Fibroblast of the aortic adventitia (primary cell): ENCODE results near the gene PSME3IP1. TPM values are rescaled to one million over a fixed set of nuclear protein-coding genes. Genes with fewer than 3 reads are reported as not detected.

Experiments
- DNase-seq: peaks from one replicate; pipeline ENCODE4 v3.0.0-alpha.2; 2010; ENCODE audit warnings: low read depth
- H3K4me3 ChIP-seq: 2 replicates; pipeline ENCODE4 v1.5.1; 2011; ENCODE audit warnings: low read depth, mild to moderate bottlenecking, control low read depth, low read length, moderate library complexity
- CTCF ChIP-seq: IDR thresholded peaks from 2 replicates; pipeline ENCODE4 v1.5.1; 2011; ENCODE audit warnings: mild to moderate bottlenecking, low read length, control low read depth, inconsistent platforms; ENCODE audit not compliant: insufficient read depth
- total RNA-seq: library from RNA; depleted of rRNA; stranded (reverse); fragments of >200 nt; gene quantifications from 2 replicates; pipeline ENCODE4 v1.2.3, GENCODE V29; 2012; ENCODE audit warnings: low replicate concordance

Gene PSME3IP1
- total RNA-seq, 1 donor: 71.5 TPM

GRCh38 chr16:57108432-57108831 is 77.4 kb downstream of the PSME3IP1 start:
- H3K4me3 ChIP-seq: no peak overlapping the region
- TF ChIP-seq CTCF: no peak
- no peak for DNase-seq

- TF ChIP-seq CTCF: no peak
- peak; percentile 11 for DNase-seq
- H3K4me3 ChIP-seq: no peak overlapping the region
Observed at GRCh38 chr16:57107321-57107922, 78.4 kb downstream of the PSME3IP1 start.

GRCh38 chr16:57106767-57107166 is 79.1 kb downstream of the PSME3IP1 start:
- no peak for TF ChIP-seq CTCF
- DNase-seq: no peak
- no peak overlapping the region for H3K4me3 ChIP-seq

GRCh38 chr16:57105184-57105583 is 80.7 kb downstream of the PSME3IP1 start:
- no peak for TF ChIP-seq CTCF
- no peak for DNase-seq

GRCh38 chr16:57104706-57105105 is 81.1 kb downstream of the PSME3IP1 start:
- DNase-seq: no peak
- H3K4me3 ChIP-seq: no peak overlapping the region
- no peak for TF ChIP-seq CTCF

More at GRCh38 chr16:57105184-57105583, 80.7 kb downstream of the PSME3IP1 start:
- H3K4me3 ChIP-seq: no peak overlapping the region

GRCh38 chr16:57102888-57103851 is 82.7 kb downstream of the PSME3IP1 start:
- no peak for DNase-seq
- TF ChIP-seq CTCF: no peak
- H3K4me3 ChIP-seq: no peak overlapping the region

Other genes starting within 250 kb of the PSME3IP1 start
- gene CETP, start 224.1 kb downstream of the PSME3IP1 start, total RNA-seq: not detected in 2 replicates
- gene NLRC5, start 196.5 kb downstream of the PSME3IP1 start, total RNA-seq: 13.0 and 31.0 TPM in 2 replicates
- gene CPNE2, start 93.5 kb downstream of the PSME3IP1 start, total RNA-seq: 5.6 and 20.3 TPM in 2 replicates
- gene RSPRY1, start 290 bp upstream of the PSME3IP1 start, total RNA-seq: 27.5 and 49.8 TPM in 2 replicates
- gene ARL2BP, start 59.2 kb upstream of the PSME3IP1 start, total RNA-seq: 65.3 and 127 TPM in 2 replicates
- gene PLLP, start 98.6 kb upstream of the PSME3IP1 start, total RNA-seq: under 0.01 TPM in 1 of 2 replicates, not detected in the other
- gene CCL22, start 172.7 kb upstream of the PSME3IP1 start, total RNA-seq: not detected in 2 replicates
- gene CX3CL1, start 186.5 kb upstream of the PSME3IP1 start, total RNA-seq: 0.18 and 0.33 TPM in 2 replicates
- gene CCL17, start 218.7 kb upstream of the PSME3IP1 start, total RNA-seq: not detected in 2 replicates